Stimulated activated CD8-positive, alpha-beta memory T cell treated with anti-CD3 and anti-CD28 coated beads, Interleukin-2, amount 100 ng/mL, for 1 hour (primary cell): ENCODE measurements around the gene MARK2.
"Not testable (repeated sequence)": the region's sequence is repeated elsewhere in the genome, so short reads cannot be mapped to it uniquely, and the experiment has no call there.

Source experiments
- DNase-seq, 2 donors: peaks; one replicate each; pipeline ENCODE4 v3.0.0-alpha.2; 2020; ENCODE audit warnings: low read depth in 2 of 2

MARK2 gene

DNA sequence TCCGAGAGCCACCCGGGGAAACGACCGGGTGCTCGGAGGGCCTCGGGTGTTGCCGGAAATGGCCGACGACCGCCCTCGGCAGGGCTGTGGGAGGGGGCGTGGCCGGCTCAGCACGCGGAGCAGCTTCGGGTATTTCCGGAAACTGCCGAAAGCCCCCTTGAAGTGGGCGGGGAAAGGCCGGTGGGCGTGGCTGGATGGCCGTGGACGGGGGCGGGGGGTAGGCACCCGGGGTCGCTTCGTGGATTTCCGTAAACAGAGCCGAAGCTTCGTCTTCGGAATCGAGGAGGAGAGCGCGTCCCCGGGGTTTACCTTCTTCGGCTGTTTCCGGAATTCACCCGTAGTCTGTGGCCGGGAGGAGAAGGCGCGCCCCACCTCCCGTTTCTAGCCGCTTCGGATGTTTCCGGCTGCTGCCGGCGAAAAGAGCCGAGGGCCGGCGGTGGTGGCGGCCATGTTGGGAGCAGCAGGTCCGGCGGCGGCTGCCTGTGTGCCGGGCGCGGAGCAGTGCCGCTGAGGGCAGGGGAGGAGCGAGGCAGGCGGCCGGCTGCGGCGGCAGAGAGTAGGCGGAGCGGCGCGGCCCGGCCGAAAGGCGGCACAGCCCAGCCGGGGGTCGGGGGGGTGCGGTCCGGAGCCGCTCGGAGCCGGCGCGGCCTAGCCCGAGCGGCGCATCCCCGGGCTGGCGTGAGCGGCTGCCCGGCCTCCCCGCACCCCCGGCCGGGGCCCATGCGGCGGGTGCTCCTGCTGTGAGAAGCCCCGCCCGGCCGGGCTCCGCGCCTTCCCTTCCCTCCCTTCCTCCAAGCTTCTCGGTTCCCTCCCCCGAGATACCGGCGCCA, at the start of gene MARK2:
Gene MARK2, plus strand, starts transcription at position 433 of the 830 bp plus-strand sequence. Its CDS starts 397 bp downstream, at position 830.
- peak; percentile 100 for DNase-seq

DNA sequence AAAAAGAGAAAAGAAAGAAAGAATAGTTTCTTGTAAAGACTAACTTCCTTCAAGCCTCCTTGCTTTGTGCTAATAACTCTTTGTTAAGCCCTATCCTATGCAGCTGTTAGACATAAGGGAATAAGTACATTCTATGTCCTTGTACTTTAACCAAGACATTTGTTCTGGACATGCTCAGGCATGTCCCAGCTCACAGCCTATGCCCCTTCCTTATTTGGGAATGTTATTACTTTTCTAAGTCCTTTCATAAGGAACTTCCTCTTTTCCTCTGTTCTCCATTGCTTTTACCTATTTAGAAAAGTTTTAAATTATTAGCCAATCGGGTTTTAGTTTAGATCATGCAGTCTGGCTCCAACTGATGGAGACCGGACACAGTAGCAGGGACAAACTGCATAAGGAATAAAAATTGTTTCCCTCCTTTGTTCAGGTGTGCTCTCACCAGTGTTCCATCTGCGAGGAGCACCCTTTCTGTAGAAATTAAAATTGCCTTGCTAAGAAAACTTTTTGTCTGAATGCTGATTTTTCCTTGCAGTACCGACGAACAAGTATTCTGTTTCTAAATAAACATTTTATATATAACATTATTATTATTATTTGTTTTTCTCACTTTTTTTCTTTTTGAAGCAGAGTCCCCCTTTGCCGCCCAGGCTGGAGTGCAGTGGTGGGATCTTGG, 47.3 kb upstream of the MARK2 start:
- DNase-seq = no peak

DNA sequence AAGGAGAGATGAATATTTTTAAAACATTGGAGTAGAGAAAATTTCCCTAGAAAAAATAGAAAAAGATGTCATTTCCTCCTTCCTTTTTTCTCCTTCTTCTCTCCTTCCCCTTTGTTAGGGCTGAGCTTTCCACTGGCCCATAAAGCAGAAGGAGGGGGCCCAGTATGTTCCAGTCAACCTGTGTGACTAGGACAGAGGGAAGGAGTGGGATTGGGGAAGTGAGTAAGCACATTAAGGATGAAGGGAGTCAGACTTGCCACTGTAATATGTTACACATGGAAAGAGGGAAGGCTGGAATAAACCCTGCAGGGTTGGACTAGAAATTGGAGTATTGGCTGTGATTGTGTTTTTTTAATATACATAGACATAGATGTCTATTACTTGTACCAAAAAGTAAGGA, 45.7 kb upstream of the MARK2 start:
- no peak for DNase-seq

DNA sequence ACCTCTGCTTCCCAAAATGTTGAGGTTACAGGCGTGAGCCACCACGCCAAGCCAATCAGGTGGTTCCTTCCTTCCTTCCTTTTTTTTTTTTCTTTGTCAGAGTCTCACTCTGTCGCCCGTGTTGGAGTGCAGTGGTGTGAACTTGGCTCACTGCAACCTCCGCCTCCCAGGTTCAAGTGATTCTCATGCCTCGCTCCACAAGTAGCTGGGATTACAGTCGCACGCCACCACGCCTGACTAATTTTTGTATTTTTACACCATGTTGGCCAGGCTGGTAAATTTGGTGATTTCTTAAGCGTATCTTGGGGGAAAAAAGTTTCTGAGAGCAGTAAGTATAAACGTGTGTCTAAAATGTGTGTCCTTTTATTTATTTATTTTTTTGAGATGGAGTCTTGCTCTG, 43.8 kb upstream of the MARK2 start:
- DNase-seq = no peak

DNA sequence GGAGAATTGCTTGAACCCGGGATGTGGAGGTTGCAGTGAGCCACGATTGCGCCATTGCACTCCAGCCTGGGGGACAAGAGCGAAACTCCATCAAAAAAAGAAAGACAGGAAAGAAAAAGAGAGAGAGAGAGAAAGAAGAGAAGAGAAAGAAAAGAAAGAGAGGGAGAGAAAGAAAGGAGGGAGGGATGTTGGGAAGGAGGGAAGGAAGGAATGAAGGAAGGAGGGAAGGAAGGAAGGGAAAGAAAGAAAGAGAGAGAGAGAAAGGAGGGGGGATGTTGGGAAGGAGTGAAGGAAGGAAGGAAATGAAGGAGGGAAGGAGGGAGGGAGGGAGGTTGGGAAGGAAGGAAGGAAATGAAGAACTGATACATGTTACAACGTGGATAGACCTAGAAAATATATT, 38.0 kb upstream of the MARK2 start:
- DNase-seq = no peak

DNA sequence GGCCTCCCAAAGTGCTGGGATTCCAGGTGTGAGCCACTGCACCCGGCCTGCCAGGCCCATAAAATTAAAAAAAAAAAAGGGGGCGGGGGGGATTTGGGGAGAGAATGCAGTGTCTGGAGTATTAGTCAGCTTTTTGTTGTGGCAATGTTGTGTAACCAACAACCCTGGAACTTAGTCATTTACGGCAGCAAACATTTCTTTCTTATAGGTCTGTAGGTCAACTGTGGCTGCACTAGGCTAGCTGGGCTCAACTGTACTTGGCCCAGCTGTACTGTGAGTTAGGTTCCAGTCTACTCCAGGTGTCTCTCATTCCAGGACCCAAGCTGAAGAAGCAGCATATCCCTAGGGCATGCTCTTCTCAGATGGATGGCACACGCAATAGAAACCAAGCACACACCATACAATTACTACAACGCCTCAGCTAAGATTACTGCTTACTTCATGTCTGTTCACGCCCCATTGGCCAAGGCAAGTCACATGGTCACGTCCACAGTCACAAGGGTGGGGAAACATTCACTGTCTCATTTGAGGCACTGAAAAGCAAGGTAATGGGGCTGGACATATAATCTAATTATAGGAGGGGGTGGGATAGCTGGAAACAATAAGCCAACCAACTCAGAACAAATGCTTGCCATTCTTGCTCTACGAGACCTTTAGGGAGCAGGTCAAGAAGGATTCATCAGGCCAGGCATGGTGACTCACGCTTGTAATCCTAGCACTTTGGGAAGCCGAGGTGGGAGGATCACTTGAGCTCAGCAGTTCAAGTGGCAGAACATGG, 36.1 kb upstream of the MARK2 start:
- DNase-seq = no peak

DNA sequence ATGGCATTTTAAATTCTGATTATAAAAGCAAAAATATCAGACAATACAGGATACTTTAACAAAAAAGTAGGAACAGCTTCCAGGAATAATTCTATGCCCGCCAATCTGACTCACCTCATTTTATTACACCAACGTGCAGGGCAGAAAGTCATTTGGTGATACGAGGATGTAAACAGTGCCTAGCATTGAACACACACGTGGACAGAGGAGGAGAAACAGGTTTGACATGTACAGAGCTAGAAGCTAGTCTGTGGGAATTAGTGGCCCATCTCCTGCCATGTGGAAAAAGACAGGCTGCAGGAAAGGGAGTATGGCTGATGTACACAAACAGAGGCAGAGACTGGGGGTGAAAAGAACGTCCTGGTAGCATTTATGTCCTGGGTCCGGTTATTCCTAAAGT, 34.7 kb upstream of the MARK2 start:
- DNase-seq = no peak

DNA sequence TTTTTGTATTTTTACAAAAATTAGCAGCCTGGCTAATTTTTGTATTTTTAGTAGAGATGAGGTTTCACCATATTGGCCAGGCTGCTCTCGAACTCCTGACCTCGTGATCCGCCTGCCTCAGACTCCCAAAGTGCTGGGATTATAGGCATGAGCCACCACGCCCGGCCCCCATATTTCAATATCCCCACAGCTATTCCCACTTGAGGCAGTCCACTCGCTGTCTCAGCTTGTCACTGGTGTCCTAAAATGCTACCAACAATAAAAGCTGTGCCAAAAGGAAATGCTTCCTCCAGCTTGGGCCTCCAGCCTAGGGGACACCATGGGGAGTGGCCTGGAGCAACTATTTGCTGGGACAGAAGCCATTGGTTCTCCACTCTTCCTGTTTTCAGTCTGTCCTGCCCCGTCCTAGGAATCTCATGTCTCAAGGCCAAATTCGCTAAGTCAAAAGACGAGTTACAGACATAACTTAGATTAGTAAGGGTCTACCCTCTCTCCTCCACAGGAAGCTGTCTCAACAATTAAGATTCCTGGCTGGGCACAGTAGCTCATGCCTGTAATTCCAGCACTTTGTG, 33.0 kb upstream of the MARK2 start:
- no peak for DNase-seq

DNA sequence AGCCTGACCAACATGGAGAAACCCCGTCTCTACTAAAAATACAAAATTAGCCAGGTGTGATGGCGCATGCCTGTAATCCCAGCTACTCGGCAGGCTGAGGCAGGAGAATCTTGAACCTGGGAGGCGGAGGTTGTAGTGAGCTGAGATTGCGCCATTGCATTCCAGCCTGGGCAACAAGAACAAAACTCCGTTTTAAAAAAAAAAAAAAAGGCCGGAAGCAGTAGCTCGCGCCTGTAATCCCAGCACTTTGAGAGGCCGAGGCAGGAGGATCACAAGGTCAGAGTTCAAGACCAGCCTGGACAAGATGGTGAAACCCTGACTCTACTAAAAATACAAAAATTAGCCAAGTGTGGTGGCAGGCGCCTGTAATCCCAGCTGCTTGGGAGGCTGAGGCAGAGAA, 28.5 kb upstream of the MARK2 start:
- DNase-seq = not testable (repeated sequence)

DNA sequence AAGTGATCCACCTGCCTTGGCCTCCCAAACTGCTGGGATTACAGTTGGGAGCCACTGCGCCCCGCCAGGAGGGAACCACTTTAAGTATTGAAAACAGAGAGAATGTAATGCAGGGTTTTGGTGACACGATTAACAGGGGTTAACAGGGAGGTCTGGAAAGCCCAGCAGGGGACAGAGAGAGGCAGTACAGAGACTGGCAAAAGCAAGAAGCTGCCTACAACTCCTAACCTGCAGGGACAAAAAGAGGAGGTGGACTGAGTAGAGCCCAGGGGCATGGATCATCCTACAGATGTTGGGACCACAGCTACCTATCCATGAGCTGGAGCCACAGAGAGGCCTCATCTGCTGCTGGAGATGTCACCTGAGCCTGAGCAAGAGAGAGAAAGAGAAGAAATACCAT, 27.4 kb upstream of the MARK2 start:
- no peak for DNase-seq

DNA sequence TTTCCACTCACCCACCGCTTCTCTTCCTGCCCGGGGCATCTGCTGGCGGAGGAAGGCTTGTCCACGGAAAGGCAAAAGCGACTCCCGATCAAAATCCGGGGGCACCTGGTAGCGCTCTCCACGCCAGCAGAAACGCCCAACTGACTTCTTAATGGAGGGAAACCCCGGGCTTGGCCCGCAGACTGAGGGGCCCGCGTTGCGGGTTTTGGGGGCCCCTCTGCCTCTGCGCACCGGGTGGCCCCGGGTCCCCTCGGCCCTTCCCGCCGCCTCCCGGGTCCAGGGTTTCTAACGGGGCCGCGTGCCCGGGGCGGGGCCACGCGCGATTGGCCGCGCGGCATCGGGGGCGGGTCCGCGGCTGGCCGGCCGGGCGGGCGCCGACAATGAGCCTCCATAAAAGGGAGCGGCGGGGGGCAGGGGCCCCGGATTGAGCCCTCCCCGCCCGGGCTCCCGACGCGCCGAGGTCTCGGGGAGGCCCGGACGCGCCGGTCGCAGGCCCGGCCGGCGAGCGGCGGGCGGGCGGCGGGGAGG, 25.8 kb upstream of the MARK2 start, which contains the start of gene SPINDOC:
Gene SPINDOC, plus strand, starts transcription at position 422 of the 528 bp plus-strand sequence. CDS start 231 bp downstream, outside the sequence.
- peak; percentile 37 to 53 for DNase-seq

DNA sequence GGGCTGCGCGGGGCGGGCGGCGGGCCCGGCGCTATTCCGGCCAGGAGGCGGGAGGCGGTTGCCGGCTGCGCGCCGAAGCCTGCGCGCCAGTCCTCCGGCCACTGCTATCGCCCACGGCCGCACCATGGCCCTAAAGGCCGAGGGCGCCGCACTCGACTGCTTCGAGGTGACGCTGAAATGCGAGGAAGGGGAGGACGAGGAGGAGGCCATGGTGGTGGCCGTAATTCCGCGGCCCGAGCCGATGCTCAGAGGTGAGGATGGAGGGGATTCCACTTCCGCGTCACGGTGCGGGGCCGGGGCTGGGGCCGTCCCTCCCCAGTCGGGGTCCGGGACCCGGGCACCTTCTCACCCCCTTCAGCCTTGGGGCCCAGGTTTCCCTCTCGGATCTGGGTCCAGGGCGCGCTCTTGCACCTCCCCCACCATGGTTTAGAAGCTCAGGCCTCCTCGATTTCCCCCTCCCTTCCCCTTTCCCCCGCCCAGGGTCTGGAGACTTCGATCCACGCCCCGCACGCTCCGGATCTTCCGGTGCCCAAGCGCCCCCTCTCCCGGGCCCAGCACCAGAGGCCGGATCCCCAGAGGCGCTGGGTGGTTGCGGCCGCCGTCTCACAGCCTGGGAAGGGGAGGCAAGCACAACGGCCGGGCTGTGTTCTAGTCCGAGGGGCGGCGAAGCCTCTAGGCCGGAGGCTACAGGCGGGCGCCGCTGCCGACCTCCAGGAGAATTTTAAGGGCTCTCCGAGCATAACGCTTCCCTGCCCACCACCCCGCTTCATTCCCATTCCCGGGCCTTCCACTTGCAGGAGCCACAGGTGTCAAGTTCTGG, 25.1 kb upstream of the MARK2 start:
- no peak for DNase-seq

DNA sequence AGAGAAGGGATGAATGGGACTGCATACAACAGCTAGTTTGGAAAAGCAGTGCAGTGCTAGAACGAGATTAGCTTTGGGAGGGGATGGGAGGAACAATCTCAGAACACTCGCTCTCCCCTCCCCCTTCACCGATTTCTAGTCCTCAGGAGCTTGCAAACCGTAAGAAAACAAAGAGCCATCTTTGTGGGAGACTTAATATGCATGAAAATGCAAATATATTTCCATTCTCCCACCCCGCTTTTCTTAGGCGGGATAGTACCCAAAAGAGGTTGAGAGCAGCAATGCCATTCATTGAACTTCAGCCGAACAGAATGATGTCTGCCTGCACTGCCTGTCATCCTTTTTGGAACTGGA, 24.6 kb upstream of the MARK2 start:
- no peak for DNase-seq

DNA sequence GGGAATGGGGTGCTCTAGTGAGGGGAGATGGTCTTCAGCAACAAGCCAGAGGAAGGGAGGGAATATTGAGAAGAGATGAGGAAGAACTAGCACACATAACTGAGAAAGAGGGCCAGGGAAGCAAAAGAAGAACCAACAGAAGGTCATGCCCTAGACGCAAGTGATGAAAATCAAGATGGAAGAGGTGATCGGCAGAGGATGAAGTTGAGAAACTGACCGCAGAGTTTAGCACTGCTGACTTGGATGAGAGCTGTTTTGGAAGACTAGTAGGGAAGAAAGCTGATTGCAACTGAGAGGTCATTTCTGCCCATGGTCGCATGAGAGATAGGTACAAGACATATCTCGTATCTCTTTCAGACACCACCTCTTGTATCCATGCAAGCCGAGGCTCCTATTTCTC, 22.7 kb upstream of the MARK2 start:
- no peak for DNase-seq

DNA sequence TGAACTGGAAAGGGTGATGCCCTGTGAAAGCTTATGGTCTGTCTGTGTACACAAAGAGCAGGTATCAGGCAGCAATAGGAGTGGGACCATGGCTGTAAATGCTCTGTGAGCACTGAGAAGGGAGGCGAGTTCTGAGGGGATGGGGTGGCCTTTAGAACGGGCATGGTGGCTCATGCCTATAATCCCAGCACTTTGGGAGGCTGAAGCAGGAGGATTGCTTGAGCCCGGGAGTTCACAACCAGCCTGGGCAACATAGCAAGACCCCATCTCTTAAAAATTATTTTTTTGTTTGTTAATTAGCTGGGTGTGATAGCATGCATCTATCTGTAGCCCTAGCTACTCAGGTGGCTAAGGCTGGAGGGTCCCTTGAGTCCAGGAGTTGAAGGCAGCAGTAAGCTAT, 22.2 kb upstream of the MARK2 start:
- DNase-seq = no peak

DNA sequence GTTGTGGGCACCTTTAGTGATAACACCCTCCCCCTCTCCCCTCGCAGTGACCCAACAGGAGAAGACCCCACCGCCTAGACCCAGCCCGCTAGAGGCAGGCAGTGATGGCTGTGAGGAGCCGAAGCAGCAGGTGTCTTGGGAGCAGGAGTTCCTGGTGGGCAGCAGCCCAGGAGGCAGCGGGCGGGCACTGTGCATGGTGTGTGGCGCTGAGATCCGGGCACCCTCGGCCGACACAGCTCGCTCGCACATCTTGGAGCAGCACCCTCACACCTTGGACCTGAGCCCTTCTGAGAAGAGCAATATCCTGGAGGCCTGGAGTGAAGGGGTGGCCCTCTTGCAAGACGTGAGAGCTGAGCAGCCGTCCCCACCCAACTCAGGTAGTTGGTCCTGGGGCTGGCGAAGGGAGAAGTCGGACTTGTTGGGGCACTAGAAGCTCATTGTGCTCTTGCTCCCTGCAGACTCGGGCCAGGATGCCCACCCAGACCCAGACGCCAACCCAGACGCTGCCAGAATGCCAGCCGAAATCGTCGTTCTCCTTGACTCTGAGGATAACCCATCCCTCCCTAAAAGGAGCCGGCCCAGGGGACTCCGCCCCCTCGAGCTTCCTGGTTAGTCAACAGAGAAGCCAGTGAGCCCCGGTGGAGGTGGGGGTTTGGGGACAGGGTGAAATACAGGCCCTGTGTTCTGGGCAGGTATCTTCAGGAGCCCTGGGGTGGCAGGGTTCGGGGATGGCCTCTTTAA, 21.0 kb upstream of the MARK2 start:
- DNase-seq = no peak

DNA sequence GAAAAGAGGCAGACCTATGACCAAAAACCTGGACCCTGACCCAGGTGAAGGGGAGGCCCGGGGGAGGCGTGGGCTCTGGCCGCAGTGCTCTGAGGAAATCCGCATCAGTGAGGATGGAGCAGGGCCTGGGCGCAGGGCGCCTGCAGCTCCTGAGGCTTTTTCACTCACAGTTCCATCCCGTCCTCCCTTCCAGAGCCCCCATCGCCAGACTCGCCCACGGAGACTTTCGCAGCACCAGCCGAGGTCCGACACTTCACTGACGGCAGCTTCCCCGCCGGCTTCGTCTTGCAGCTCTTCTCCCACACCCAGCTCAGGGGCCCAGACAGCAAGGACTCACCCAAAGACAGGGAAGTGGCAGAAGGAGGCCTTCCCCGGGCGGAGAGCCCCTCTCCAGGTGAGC, 20.3 kb upstream of the MARK2 start:
- DNase-seq = no peak

DNA sequence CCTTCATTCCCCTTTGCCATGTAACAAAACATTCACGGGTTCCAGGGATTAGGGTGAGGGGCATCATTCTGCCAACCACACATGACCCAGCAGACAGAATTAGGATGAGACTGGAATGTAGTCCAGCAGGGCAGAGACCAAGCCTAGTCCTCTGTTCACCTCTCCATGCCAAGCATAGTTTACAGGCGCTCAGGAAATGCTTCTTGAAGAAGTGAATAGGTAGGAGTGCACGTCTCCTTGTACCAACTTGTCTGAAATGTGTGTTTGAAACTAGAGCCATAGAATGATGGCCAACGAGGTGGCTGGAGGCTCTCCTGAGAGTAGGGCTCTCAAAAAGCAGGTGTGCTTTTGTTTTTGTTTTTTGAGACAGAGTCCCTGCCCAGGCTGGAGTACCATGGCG, 17.5 kb upstream of the MARK2 start:
- DNase-seq = no peak

DNA sequence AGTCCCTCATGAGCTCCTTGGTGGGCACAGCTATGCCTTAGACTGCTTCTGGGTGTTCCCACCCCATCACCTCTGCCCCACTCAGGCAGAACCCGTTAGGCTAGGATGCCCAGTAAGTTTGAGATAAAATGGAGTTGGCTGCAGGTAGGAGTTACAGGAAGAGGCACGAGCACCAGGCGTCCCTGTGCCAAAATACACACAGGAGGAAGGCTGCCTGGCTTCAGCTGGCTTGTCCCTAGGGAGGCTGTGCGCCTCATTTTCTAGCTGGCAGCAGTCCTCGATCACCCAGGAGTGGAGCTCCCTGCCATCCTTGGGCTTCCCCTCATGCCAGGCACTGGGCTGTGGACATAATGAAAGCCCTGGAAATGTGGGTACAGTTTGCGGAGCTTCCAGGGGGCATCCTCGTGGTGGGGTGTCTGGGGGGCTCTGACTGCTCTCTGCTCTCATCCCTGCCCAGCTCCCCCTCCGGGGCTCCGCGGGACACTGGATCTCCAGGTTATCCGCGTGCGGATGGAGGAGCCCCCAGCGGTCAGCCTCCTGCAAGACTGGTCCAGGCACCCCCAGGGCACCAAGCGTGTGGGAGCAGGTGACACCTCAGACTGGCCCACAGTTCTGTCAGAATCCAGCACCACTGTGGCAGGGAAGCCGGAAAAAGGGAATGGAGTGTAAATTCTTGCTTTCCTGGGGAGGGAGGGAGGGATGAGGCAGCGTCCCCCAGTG, 12.3 kb upstream of the MARK2 start:
- DNase-seq = no peak
